GM12878 (cell line): ENCODE results near the gene KRT86. TPM values are rescaled to one million over a fixed set of nuclear protein-coding genes. Genes with fewer than 3 reads are reported as not detected.

Source experiments
- ATAC-seq: fragments of 200-7000 bp; cut with Tn5 transposase; 3 replicates; pipeline ENCODE4 v1.9.1; 2020; ENCODE audit warnings: mild to moderate bottlenecking, moderate library complexity
- BruUV-seq: library from RNA; stranded (reverse); fragments of 400-500 nt; replicated peaks from 2 replicates; lab custom pipeline; 2021; lab: Mats Ljungman, UMichigan
- CTCF ChIA-PET: fragments of 300-600 bp; sonication (Branson Sonifier 250); formaldehyde crosslinking; extraction: SDS; loops from one replicate; lab custom pipeline; 2021; ENCODE audit warnings: inconsistent platforms; lab: Yijun Ruan, JAX
- POLR2A ChIA-PET: fragments of 350-600 bp; formaldehyde crosslinking; extraction: SDS; loops from one replicate; lab custom pipeline; 2021; ENCODE audit warnings: inconsistent platforms; lab: Charles Lee
- RAD21 ChIA-PET: fragments of 300-600 bp; sonication (Branson Sonifier 250); formaldehyde crosslinking; loops from one replicate; lab custom pipeline; 2023; ENCODE audit warnings: antibody characterized with exemption; ENCODE audit not compliant: unreplicated experiment; lab: Charles Lee
- SMC1A ChIA-PET: fragments of 300-600 bp; sonication (Branson Sonifier 250); formaldehyde crosslinking; loops from one replicate; lab custom pipeline; 2023; ENCODE audit not compliant: unreplicated experiment, uncharacterized antibody; lab: Charles Lee
- DNase-seq: peaks from one replicate; pipeline ENCODE4 v3.0.0-alpha.2; 2011; ENCODE audit warnings: low read depth, low spot score
- FAIRE-seq: peaks from 3 replicates; lab custom pipeline; 2011; peaks lifted over from hg19 to GRCh38; lab: Jason Lieb, UNC
- H2AFZ ChIP-seq: 2 replicates; pipeline ENCODE4 v1.6.0; 2011; ENCODE audit warnings: low read depth, low read length, control low read depth; ENCODE audit not compliant: control insufficient read depth
- H3K27ac ChIP-seq: 2 replicates; pipeline ENCODE4 v1.5.1; 2011; ENCODE audit warnings: control low read depth; ENCODE audit not compliant: control insufficient read depth, insufficient read depth
- H3K27me3 ChIP-seq, 2 experiments: replicated peaks in 1 of 2; 2 replicates each; pipeline versions ENCODE4 v1.6.0 to v1.6.1; 2011; ENCODE audit warnings: low read length in 1 of 2; ENCODE audit not compliant: control insufficient read depth in 2 of 2, insufficient read depth in 2 of 2
- H3K36me3 ChIP-seq, 2 experiments: 2 replicates each; pipeline ENCODE4 v1.5.1; 2011; ENCODE audit warnings: low read length in 1 of 2; ENCODE audit not compliant: control insufficient read depth in 2 of 2, insufficient read depth in 2 of 2
- H3K4me1 ChIP-seq: 2 replicates; pipeline ENCODE4 v1.6.1; 2011; ENCODE audit warnings: mild to moderate bottlenecking, low read length, moderate library complexity, mixed read lengths; ENCODE audit not compliant: control insufficient read depth, insufficient read depth
- H3K4me2 ChIP-seq: 2 replicates; pipeline ENCODE4 v1.6.0; 2011; ENCODE audit warnings: control low read depth; ENCODE audit not compliant: control insufficient read depth, insufficient read depth
- H3K4me3 ChIP-seq: fragments of 200-600 bp; sonication (generic); 2 replicates; pipeline ENCODE4 v1.5.1; 2016
- H3K79me2 ChIP-seq: 2 replicates; pipeline ENCODE4 v1.6.0; 2011; ENCODE audit warnings: low read length; ENCODE audit not compliant: control insufficient read depth, insufficient read depth
- H3K9ac ChIP-seq: 2 replicates; pipeline ENCODE4 v1.8.0; 2011; ENCODE audit warnings: low read length, control low read depth, mixed read lengths; ENCODE audit not compliant: control insufficient read depth, insufficient read depth
- H3K9me3 ChIP-seq: replicated peaks from 3 replicates; pipeline ENCODE4 v1.5.1; 2011; ENCODE audit warnings: mild to moderate bottlenecking, low read length; ENCODE audit not compliant: control insufficient read depth, insufficient read depth
- H4K20me1 ChIP-seq: 2 replicates; pipeline ENCODE4 v1.6.0; 2011; ENCODE audit not compliant: control insufficient read depth, insufficient read depth
- BMI1 ChIP-seq: fragments of 450-650 bp; IDR thresholded peaks from 2 replicates; pipeline ENCODE4 v1.6.1; 2016; ENCODE audit warnings: mild to moderate bottlenecking, moderate library complexity, borderline replicate concordance
- GABPA ChIP-seq: IDR thresholded peaks from 2 replicates; pipeline ENCODE4 v1.6.1; 2014; ENCODE audit warnings: antibody characterized with exemption, low read depth, mild to moderate bottlenecking, inconsistent platforms
- LARP7 ChIP-seq: fragments of 450-650 bp; IDR thresholded peaks from 2 replicates; pipeline ENCODE4 v1.6.1; 2017; ENCODE audit warnings: mild to moderate bottlenecking
- SUZ12 ChIP-seq: fragments of 200-600 bp; sonication (generic); IDR thresholded peaks from one replicate; pipeline ENCODE4 v1.6.1; 2018; ENCODE audit warnings: antibody characterized with exemption, mild to moderate bottlenecking; ENCODE audit not compliant: unreplicated experiment
- WGBS: methylation state at CpG from one replicate; pipeline ENCODE4 v1.1.6; 2016; ENCODE audit warnings: low lambda C conversion rate; ENCODE audit not compliant: insufficient replicate concordance, insufficient coverage; ENCODE audit errors: missing lambda C conversion rate; 5-methylcytosine and 5-hydroxymethylcytosine counted together
- in situ Hi-C: fragments of 300-500 bp; cut with MboI; formaldehyde crosslinking; loops from 9 replicates; pipeline ENCODE4 v1.14.3; 2018; ENCODE audit warnings: mixed read lengths
- intact Hi-C: fragments of 100-400 bp; cut with micrococcal nuclease; formaldehyde crosslinking; loops from one replicate; pipeline ENCODE4 v1.14.2; 2022; ENCODE audit not compliant: unreplicated experiment
- polyA plus RNA-seq, 11 experiments: library from polyadenylated mRNA; depleted of rRNA in 4 of 11; unstranded in 6 of 11; stranded (reverse) in 5 of 11; fragments of >200 nt; fragmentation: Nextera tagmentation in 4 of 11; fragmentation: Illumina TruSeq in 1 of 11; extraction: Ambion mirVana in 4 of 11; extraction: Trizol in 1 of 11; gene quantifications; 1 replicate in 1 of 11; 2 replicates in 10 of 11; pipeline versions ENCODE4 v1.2.1 to v1.2.3, GENCODE V29; 2011 to 2016; ENCODE audit warnings: inconsistent platforms in 2 of 11, missing spikeins in 2 of 11, low read depth in 1 of 11
- total RNA-seq, 4 experiments: library from RNA; depleted of rRNA in 3 of 4; stranded (reverse); fragments of >200 nt in 3 of 4; fragmentation: Illumina TruSeq in 1 of 4; extraction: Trizol in 1 of 4; gene quantifications; 2 replicates each; pipeline versions ENCODE4 v1.2.1 to v1.2.3, GENCODE V29; 2013 to 2021
- TF ChIP-seq, protein P1 (sequence below): IDR thresholded peaks from 2 replicates; pipeline ENCODE4 v1.6.1; 2011; ENCODE audit warnings: low read depth, mild to moderate bottlenecking, low read length, moderate library complexity, borderline replicate concordance; ENCODE audit errors: extremely low read depth

The KRT86 gene
- total and polyA plus RNA-seq, 10 of the 15 experiments (the other 5 are each of a cell fraction or from before 2014, with no cell fraction given): 0.11 to 0.54 (median 0.18) TPM; not detected in 4

DNA sequence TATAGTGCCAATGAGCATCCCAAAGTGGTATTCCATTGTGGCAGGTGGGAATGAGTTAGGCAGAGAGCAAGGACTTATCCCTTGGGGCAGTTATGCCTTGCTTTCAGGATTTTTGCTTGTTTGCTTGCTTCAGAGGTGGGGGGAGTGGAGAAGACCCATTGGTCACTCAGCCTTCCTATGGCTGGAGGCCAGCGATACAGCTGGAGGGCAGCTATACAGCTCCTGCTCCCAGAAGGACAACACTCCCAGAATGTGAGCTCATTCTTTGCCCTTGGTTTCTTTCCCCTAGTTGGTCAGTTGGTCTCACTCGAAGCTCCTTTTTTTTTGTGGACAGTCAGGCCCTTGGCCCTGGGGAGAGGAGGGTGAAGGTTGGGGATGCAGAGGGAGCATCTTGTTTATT, 32.3 kb downstream of the KRT86 start:
- no TSS peak for BruUV-seq
- intact Hi-C loops (no loop called here), in situ Hi-C loops (no loop called here)
- ATAC-seq (no peak), FAIRE-seq (no peak), DNase-seq (no peak)
- TF ChIP-seq GABPA (no peak), LARP7 (no peak), SUZ12 (no peak), BMI1 (no peak)
- TF ChIP-seq, protein P1, sequence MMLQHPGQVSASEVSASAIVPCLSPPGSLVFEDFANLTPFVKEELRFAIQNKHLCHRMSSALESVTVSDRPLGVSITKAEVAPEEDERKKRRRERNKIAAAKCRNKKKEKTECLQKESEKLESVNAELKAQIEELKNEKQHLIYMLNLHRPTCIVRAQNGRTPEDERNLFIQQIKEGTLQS: no peak
- Histone ChIP-seq H3K4me1 (peaks cover 9% of the 10 kb centered on the region), H3K27ac (no peak overlapping the region), H3K9ac (no peak overlapping the region), H3K4me3 (no peak overlapping the region), H3K79me2 (no peaks in the 10 kb centered on the region), H3K36me3 (no peaks in the 10 kb centered on the region), H4K20me1 (no peaks in the 10 kb centered on the region), H3K9me3 (no peaks in the 10 kb centered on the region), H3K27me3 (peaks cover 9 to 13% of the 10 kb centered on the region in 2 experiments; a peak in 2 of 4 replicates), H3K4me2 (no peak overlapping the region), H2AFZ (no peak overlapping the region)
- ChIA-PET POLR2A (no interaction called here), RAD21 (interaction anchor here (0.7 kb wide), 1 partner anchor 150 kb away, joined by 3 read pairs; no protein-coding TSS in a partner anchor), SMC1A (interaction anchor here (1.0 kb wide), 1 partner anchor 20 kb away, joined by 3 read pairs; no protein-coding TSS in a partner anchor), CTCF (interaction anchor here (0.6 to 2.3 kb wide), 9 partner anchors 20 to 86 kb away, joined by 3 to 10 read pairs (median 4); no protein-coding TSS in a partner anchor)
- WGBS: 69% methylated on average over 2 of the region's 2 CpGs
